CD4-positive, alpha-beta T cell treated with Interleukin-12 subunit alpha and Interleukin-12 subunit beta, for 1 hour (primary cell): Measurements from ENCODE around the gene OAS3.
"Not testable (repeated sequence)": the region's sequence is repeated elsewhere in the genome, so short reads cannot be mapped to it uniquely, and the experiment has no call there.

Experiments
- DNase-seq: peaks from one replicate; pipeline ENCODE4 v3.0.0-alpha.2; 2020

Gene OAS3

GRCh38 chr12:112937741-112938719 lies at the start of gene OAS3:
Gene OAS3 (plus strand): TSS chr12:112938474. CDS start chr12:112938531, 57 bp downstream.
- DNase-seq = peak; percentile 85

GRCh38 chr12:112891093-112892024 lies 46.9 kb upstream of the OAS3 start:
- no peak for DNase-seq

GRCh38 chr12:112892856-112893255 lies 45.4 kb upstream of the OAS3 start:
- DNase-seq = no peak

- no peak for DNase-seq
Observed at GRCh38 chr12:112894128-112894527, 44.1 kb upstream of the OAS3 start.

- DNase-seq = no peak
Observed at GRCh38 chr12:112898380-112898779, 39.9 kb upstream of the OAS3 start.

- DNase-seq = peak; percentile 67
Observed at GRCh38 chr12:112900298-112901145, 37.8 kb upstream of the OAS3 start.

- no peak for DNase-seq
Observed at GRCh38 chr12:112901271-112901670, 37.0 kb upstream of the OAS3 start.

GRCh38 chr12:112904571-112904970 lies 33.7 kb upstream of the OAS3 start:
- no peak for DNase-seq

GRCh38 chr12:112905451-112906089 lies 32.7 kb upstream of the OAS3 start:
- no peak for DNase-seq

GRCh38 chr12:112906712-112907414 lies 31.4 kb upstream of the OAS3 start, which contains the start of gene OAS1:
Gene OAS1 (plus strand): TSS chr12:112906962. CDS start chr12:112907040, 78 bp downstream.
- DNase-seq = peak; percentile 55

- no peak for DNase-seq
Observed at GRCh38 chr12:112907415-112908157, 30.7 kb upstream of the OAS3 start.

- no peak for DNase-seq
Observed at GRCh38 chr12:112908548-112908947, 29.7 kb upstream of the OAS3 start.

- no peak for DNase-seq
Observed at GRCh38 chr12:112909693-112910092, 28.6 kb upstream of the OAS3 start.

- no peak for DNase-seq
Observed at GRCh38 chr12:112913038-112913688, 25.1 kb upstream of the OAS3 start.

GRCh38 chr12:112913888-112914287 lies 24.4 kb upstream of the OAS3 start:
- DNase-seq = not testable (repeated sequence)

- no peak for DNase-seq
Observed at GRCh38 chr12:112916270-112916669, 22.0 kb upstream of the OAS3 start.

GRCh38 chr12:112919121-112919520 lies 19.2 kb upstream of the OAS3 start:
- no peak for DNase-seq

GRCh38 chr12:112924986-112925385 lies 13.3 kb upstream of the OAS3 start:
- DNase-seq = no peak

- not testable (repeated sequence) for DNase-seq
Observed at GRCh38 chr12:112926416-112927033, 11.7 kb upstream of the OAS3 start.
